ENCODE measurements around the gene ACVR1.
"Not testable (repeated sequence)": the region's sequence is repeated elsewhere in the genome, so short reads cannot be mapped to it uniquely, and the experiment has no call there.

ACVR1 gene

DNA sequence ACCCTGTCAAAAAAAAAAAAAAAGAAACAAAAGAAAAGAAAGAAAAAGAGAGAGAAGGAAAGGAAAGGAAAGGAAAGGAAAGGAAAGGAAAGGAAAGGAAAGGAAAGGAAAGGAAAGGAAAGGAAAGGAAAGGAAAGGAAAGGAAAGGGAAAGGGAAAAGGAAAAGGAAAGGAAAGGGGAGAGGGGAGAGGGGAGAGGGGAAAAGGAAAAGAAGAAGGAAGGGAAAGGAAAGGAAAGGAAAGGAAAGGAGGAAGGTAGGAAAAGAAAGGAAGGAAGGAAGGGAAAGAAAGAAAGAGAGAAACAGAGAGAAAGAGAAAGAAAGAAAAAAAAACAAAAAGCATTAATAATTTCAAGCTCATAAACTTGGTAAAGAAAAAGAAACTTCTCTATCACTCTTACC is 49.5 kb downstream of the ACVR1 start:
- H2AK5ac ChIP-seq (ENCODE audit: low read length); H3K27me3 ChIP-seq (ENCODE audit: insufficient read depth, low read length); H3K9me3 ChIP-seq (ENCODE audit: insufficient read depth, low read depth, low read length); H3K4ac ChIP-seq (ENCODE audit: low read depth, low read length); H3K79me1 ChIP-seq (ENCODE audit: low read length); H2BK120ac ChIP-seq (ENCODE audit: insufficient read depth, low read length, poor library complexity); H2AFZ ChIP-seq (ENCODE audit: insufficient read depth, low read length, poor library complexity); H3K23ac ChIP-seq (ENCODE audit: low read length); H3K14ac ChIP-seq (ENCODE audit: low read length); H3K9ac ChIP-seq (ENCODE audit: low read length); H3K18ac ChIP-seq (ENCODE audit: low read length); H3K79me2 ChIP-seq (ENCODE audit: control insufficient read depth, insufficient read depth, low read length, poor library complexity); H4K12ac ChIP-seq (ENCODE audit: low read depth, low read length); H3K4me2 ChIP-seq (ENCODE audit: low read length); H4K8ac ChIP-seq (ENCODE audit: low read depth, low read length); H3K4me3 ChIP-seq (ENCODE audit: low read depth, low read length); DNase-seq; H3K36me3 ChIP-seq (ENCODE audit: control insufficient read depth in 1 of 2, insufficient read depth in 2 of 2, low read length in 2 of 2): not testable (repeated sequence)
- peak overlapping the region; percentile 71 for H4K91ac ChIP-seq (ENCODE audit: low read depth, low read length)
- H2BK5ac ChIP-seq (ENCODE audit: low read depth, low read length, poor library complexity): peak overlapping the region; percentile 83
- peak overlapping the region; percentile 87 for H3K27ac ChIP-seq (ENCODE audit: low read depth, low read length)
- H3K4me1 ChIP-seq (ENCODE audit: control insufficient read depth in 1 of 2, insufficient read depth in 2 of 2, low read length in 2 of 2): peaks cover 6 to 19% of the 10 kb centered on the region in 2 experiments
- H2BK12ac ChIP-seq (ENCODE audit: low read length): peak overlapping the region; percentile 97

DNA sequence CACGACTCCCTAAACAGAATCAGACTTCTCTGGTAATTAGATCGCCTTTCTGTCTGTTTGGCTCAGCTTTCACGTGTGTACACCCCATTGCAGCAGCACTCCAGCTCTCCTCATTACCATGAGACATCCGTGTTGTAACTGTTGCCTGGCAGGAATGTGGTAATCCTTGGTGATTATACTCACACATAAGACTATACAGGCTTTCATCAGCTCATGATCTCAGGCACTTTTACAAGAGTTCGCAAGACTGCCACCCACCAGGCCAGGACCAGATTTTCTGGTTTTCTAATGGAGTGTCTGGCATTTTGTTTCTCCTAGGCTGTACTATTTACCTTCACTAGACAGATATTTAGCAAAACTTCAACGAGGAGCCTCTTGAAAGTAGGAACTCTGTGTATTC is 50.2 kb downstream of the ACVR1 start:
- H3K79me2 ChIP-seq (ENCODE audit: control insufficient read depth, insufficient read depth, low read length, poor library complexity): peaks cover 1% of the 10 kb centered on the region
- DNase-seq: peak; percentile 95 to 98
- H3K14ac ChIP-seq (ENCODE audit: low read length): no peak overlapping the region
- no peak overlapping the region for H4K8ac ChIP-seq (ENCODE audit: low read depth, low read length)
- H3K4ac ChIP-seq (ENCODE audit: low read depth, low read length): no peak overlapping the region
- H3K36me3 ChIP-seq (ENCODE audit: control insufficient read depth in 1 of 2, insufficient read depth in 2 of 2, low read length in 2 of 2): no peaks in the 10 kb centered on the region
- WGBS (ENCODE audit: extremely low coverage, insufficient coverage, insufficient read length): no CpG with 5 or more reads among the region's 6 CpGs
- H4K91ac ChIP-seq (ENCODE audit: low read depth, low read length): no peak overlapping the region
- no peaks in the 10 kb centered on the region for H3K27me3 ChIP-seq (ENCODE audit: insufficient read depth, low read length)
- no peak overlapping the region for H4K12ac ChIP-seq (ENCODE audit: low read depth, low read length)
- H3K27ac ChIP-seq (ENCODE audit: low read depth, low read length): peak overlapping the region; percentile 87
- no peak overlapping the region for H2BK5ac ChIP-seq (ENCODE audit: low read depth, low read length, poor library complexity)
- peaks cover 10% of the 10 kb centered on the region for H3K79me1 ChIP-seq (ENCODE audit: low read length)
- no peak overlapping the region for H2AFZ ChIP-seq (ENCODE audit: insufficient read depth, low read length, poor library complexity)
- H3K9me3 ChIP-seq (ENCODE audit: insufficient read depth, low read depth, low read length): no peaks in the 10 kb centered on the region
- H3K23ac ChIP-seq (ENCODE audit: low read length): no peak overlapping the region
- no peak overlapping the region for H2AK5ac ChIP-seq (ENCODE audit: low read length)
- no peak overlapping the region for H2BK120ac ChIP-seq (ENCODE audit: insufficient read depth, low read length, poor library complexity)
- H3K9ac ChIP-seq (ENCODE audit: low read length): no peak overlapping the region
- no peak overlapping the region for H2BK12ac ChIP-seq (ENCODE audit: low read length)
- peak overlapping the region; percentile 13 for H3K4me2 ChIP-seq (ENCODE audit: low read length)
- H3K4me1 ChIP-seq (ENCODE audit: control insufficient read depth in 1 of 2, insufficient read depth in 2 of 2, low read length in 2 of 2): peaks cover 6 to 16% of the 10 kb centered on the region in 2 experiments
- no peak overlapping the region for H3K4me3 ChIP-seq (ENCODE audit: low read depth, low read length)
- H3K18ac ChIP-seq (ENCODE audit: low read length): no peak overlapping the region

DNA sequence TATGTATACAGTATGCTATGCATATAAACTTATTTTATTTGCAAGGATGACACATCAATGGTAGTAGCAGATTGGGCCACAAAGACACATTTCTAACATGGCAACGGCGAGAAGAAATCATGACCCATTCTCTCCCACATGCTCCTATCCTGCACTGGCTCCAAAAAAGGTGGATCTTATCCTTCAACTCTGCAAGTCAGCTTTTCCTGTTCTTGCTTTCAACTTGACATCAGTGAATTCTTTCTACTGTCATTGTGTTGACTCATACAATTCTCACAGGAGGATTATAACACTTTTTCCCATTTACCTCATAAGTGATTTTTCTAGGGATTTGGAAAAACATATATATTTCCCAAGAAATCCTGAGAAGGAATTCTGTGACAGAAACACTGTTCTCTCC is 53.1 kb downstream of the ACVR1 start:
- Histone ChIP-seq H2BK120ac (ENCODE audit: insufficient read depth, low read length, poor library complexity) (no peak overlapping the region), H2AFZ (ENCODE audit: insufficient read depth, low read length, poor library complexity) (no peak overlapping the region), H3K79me1 (ENCODE audit: low read length) (peaks cover 8% of the 10 kb centered on the region), H3K4me1 (ENCODE audit: control insufficient read depth in 1 of 2, insufficient read depth in 2 of 2, low read length in 2 of 2) (peaks cover 6 to 13% of the 10 kb centered on the region in 2 experiments), H3K4me3 (ENCODE audit: low read depth, low read length) (no peak overlapping the region), H3K9ac (ENCODE audit: low read length) (no peak overlapping the region), H2AK5ac (ENCODE audit: low read length) (no peak overlapping the region), H2BK5ac (ENCODE audit: low read depth, low read length, poor library complexity) (no peak overlapping the region), H3K27ac (ENCODE audit: low read depth, low read length) (no peak overlapping the region), H3K4ac (ENCODE audit: low read depth, low read length) (no peak overlapping the region), H3K27me3 (ENCODE audit: insufficient read depth, low read length) (no peaks in the 10 kb centered on the region), H2BK12ac (ENCODE audit: low read length) (no peak overlapping the region), H3K4me2 (ENCODE audit: low read length) (no peak overlapping the region), H4K91ac (ENCODE audit: low read depth, low read length) (no peak overlapping the region), H3K79me2 (ENCODE audit: control insufficient read depth, insufficient read depth, low read length, poor library complexity) (peaks cover 1% of the 10 kb centered on the region), H3K23ac (ENCODE audit: low read length) (no peak overlapping the region), H3K36me3 (ENCODE audit: control insufficient read depth in 1 of 2, insufficient read depth in 2 of 2, low read length in 2 of 2) (peaks cover 2% of the 10 kb centered on the region in 2 experiments), H3K14ac (ENCODE audit: low read length) (no peak overlapping the region), H4K12ac (ENCODE audit: low read depth, low read length) (no peak overlapping the region), H3K9me3 (ENCODE audit: insufficient read depth, low read depth, low read length) (no peaks in the 10 kb centered on the region), H4K8ac (ENCODE audit: low read depth, low read length) (no peak overlapping the region), H3K18ac (ENCODE audit: low read length) (no peak overlapping the region)
- DNase-seq: no peak
- WGBS (ENCODE audit: extremely low coverage, insufficient coverage, insufficient read length): no CpG with 5 or more reads among the region's 2 CpGs

DNA sequence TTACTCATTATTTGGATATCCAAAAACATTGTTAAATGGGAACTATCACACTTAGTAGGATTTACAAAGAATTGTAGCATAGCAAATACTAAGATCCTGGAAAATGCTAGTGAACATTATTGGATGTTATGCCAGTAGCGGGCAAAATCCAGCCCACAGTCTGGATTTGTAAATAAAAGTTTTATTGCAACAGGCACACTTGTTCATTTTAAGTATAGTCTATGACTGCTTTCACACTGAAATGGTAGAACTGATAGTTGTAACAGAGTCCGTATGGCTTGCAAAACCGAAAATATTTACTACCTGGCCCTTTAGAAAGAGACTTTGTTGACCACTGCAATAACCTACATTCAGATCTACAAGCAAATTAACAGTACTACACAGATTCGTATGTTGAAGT is 53.6 kb downstream of the ACVR1 start:
- Histone ChIP-seq H3K9me3 (ENCODE audit: insufficient read depth, low read depth, low read length) (no peaks in the 10 kb centered on the region), H3K4me1 (ENCODE audit: control insufficient read depth in 1 of 2, insufficient read depth in 2 of 2, low read length in 2 of 2) (peaks cover 6 to 13% of the 10 kb centered on the region in 2 experiments), H3K79me1 (ENCODE audit: low read length) (peaks cover 8% of the 10 kb centered on the region), H3K4me3 (ENCODE audit: low read depth, low read length) (no peak overlapping the region), H3K27me3 (ENCODE audit: insufficient read depth, low read length) (no peaks in the 10 kb centered on the region), H3K4ac (ENCODE audit: low read depth, low read length) (no peak overlapping the region), H4K91ac (ENCODE audit: low read depth, low read length) (no peak overlapping the region), H2BK5ac (ENCODE audit: low read depth, low read length, poor library complexity) (no peak overlapping the region), H2BK120ac (ENCODE audit: insufficient read depth, low read length, poor library complexity) (no peak overlapping the region), H3K14ac (ENCODE audit: low read length) (no peak overlapping the region), H3K27ac (ENCODE audit: low read depth, low read length) (no peak overlapping the region), H2AFZ (ENCODE audit: insufficient read depth, low read length, poor library complexity) (no peak overlapping the region), H4K8ac (ENCODE audit: low read depth, low read length) (no peak overlapping the region), H2BK12ac (ENCODE audit: low read length) (no peak overlapping the region), H3K9ac (ENCODE audit: low read length) (no peak overlapping the region), H3K18ac (ENCODE audit: low read length) (no peak overlapping the region), H3K4me2 (ENCODE audit: low read length) (no peak overlapping the region), H3K23ac (ENCODE audit: low read length) (no peak overlapping the region), H3K79me2 (ENCODE audit: control insufficient read depth, insufficient read depth, low read length, poor library complexity) (peaks cover 1% of the 10 kb centered on the region), H2AK5ac (ENCODE audit: low read length) (no peak overlapping the region), H3K36me3 (ENCODE audit: control insufficient read depth in 1 of 2, insufficient read depth in 2 of 2, low read length in 2 of 2) (peaks cover 2% of the 10 kb centered on the region in 2 experiments), H4K12ac (ENCODE audit: low read depth, low read length) (no peak overlapping the region)
- WGBS (ENCODE audit: extremely low coverage, insufficient coverage, insufficient read length): no CpG with 5 or more reads among the region's 4 CpGs
- DNase-seq: no peak
